MM.1S (cell line): ENCODE data around the gene TAS2R46.

Experiments used
- DNase-seq: peaks from one replicate; pipeline ENCODE4 v3.0.0-alpha.2; 2015
- H2AFZ ChIP-seq: fragments of 300-600 bp; sonication (generic); 2 replicates; pipeline ENCODE4 v1.6.0; 2016; ENCODE audit warnings: antibody characterized with exemption, low read length
- H3F3A ChIP-seq: fragments of 300-600 bp; sonication (generic); 2 replicates; pipeline ENCODE4 v1.6.1; 2016; ENCODE audit warnings: mild to moderate bottlenecking, antibody characterized with exemption, low read length, moderate library complexity, mixed read lengths; ENCODE audit not compliant: insufficient read depth
- H3K27ac ChIP-seq: fragments of 300-600 bp; sonication (generic); 2 replicates; pipeline ENCODE4 v1.5.1; 2016; ENCODE audit warnings: mild to moderate bottlenecking, low read length
- H3K27me3 ChIP-seq: fragments of 300-600 bp; sonication (generic); replicated peaks from 2 replicates; pipeline ENCODE4 v1.6.0; 2016; ENCODE audit warnings: low read length; ENCODE audit not compliant: insufficient read depth
- H3K36me3 ChIP-seq: fragments of 300-600 bp; sonication (generic); replicated peaks from 2 replicates; pipeline ENCODE4 v1.6.1; 2016; ENCODE audit warnings: mild to moderate bottlenecking, low read length, mixed read lengths; ENCODE audit not compliant: insufficient read depth
- H3K4me1 ChIP-seq: fragments of 300-600 bp; sonication (generic); 2 replicates; pipeline ENCODE4 v1.6.1; 2016; ENCODE audit warnings: low read length, mixed read lengths
- H3K4me2 ChIP-seq: fragments of 300-600 bp; sonication (generic); 2 replicates; pipeline ENCODE4 v1.6.0; 2016; ENCODE audit warnings: low read depth, low read length
- H3K4me3 ChIP-seq: fragments of 300-600 bp; sonication (generic); 2 replicates; pipeline ENCODE4 v1.5.1; 2016; ENCODE audit warnings: low read length, mixed read lengths
- H3K79me2 ChIP-seq: fragments of 300-600 bp; sonication (generic); 2 replicates; pipeline ENCODE4 v1.6.1; 2016; ENCODE audit warnings: mixed run types, low read length, mixed read lengths
- H3K9ac ChIP-seq: fragments of 300-600 bp; sonication (generic); 2 replicates; pipeline ENCODE4 v1.6.1; 2016; ENCODE audit warnings: low read length, mixed read lengths
- H3K9me2 ChIP-seq: fragments of 300-600 bp; sonication (generic); replicated peaks from 2 replicates; pipeline ENCODE4 v1.6.1; 2016; ENCODE audit warnings: mild to moderate bottlenecking, low read length, mixed read lengths; ENCODE audit not compliant: insufficient read depth
- H3K9me3 ChIP-seq: fragments of 300-600 bp; sonication (generic); replicated peaks from 2 replicates; pipeline ENCODE4 v1.6.1; 2016; ENCODE audit warnings: mild to moderate bottlenecking, low read length, mixed read lengths; ENCODE audit not compliant: insufficient read depth
- H4K20me1 ChIP-seq: fragments of 300-600 bp; sonication (generic); 2 replicates; pipeline ENCODE4 v1.6.1; 2016; ENCODE audit warnings: mild to moderate bottlenecking, low read length, moderate library complexity, mixed read lengths; ENCODE audit not compliant: insufficient read depth
- CTCF ChIP-seq: fragments of 300-600 bp; sonication (generic); IDR thresholded peaks from 2 replicates; pipeline ENCODE4 v1.5.1; 2016; ENCODE audit warnings: antibody characterized with exemption, low read length, mixed read lengths
- EZH2 ChIP-seq: fragments of 300-600 bp; sonication (generic); optimal IDR thresholded peaks from 2 replicates; pipeline ENCODE3; 2017; ENCODE audit warnings: low read depth, mild to moderate bottlenecking, antibody characterized with exemption, low read length, mixed read lengths
- EZH2phosphoT487 ChIP-seq: fragments of 300-600 bp; sonication (generic); IDR thresholded peaks from 2 replicates; pipeline ENCODE4 v1.6.1; 2018; ENCODE audit warnings: antibody characterized with exemption, low read length

TAS2R46 gene

GRCh38 chr12:11070999-11071398 is 8.9 kb upstream of the TAS2R46 start:
- no peak for DNase-seq
- no peaks in the 10 kb centered on the region for H4K20me1 ChIP-seq
- H3K27me3 ChIP-seq = no peaks in the 10 kb centered on the region
- no peaks in the 10 kb centered on the region for H3F3A ChIP-seq
- no peaks in the 10 kb centered on the region for H3K9me3 ChIP-seq
- H3K9me2 ChIP-seq = no peaks in the 10 kb centered on the region
- no peaks in the 10 kb centered on the region for H3K36me3 ChIP-seq
- H3K4me3 ChIP-seq = no peak overlapping the region
- H3K27ac ChIP-seq = no peak overlapping the region
- no peak overlapping the region for H3K4me2 ChIP-seq
- TF ChIP-seq EZH2phosphoT487 = no peak
- no peak for TF ChIP-seq EZH2
- TF ChIP-seq CTCF = no peak
- H3K79me2 ChIP-seq = no peaks in the 10 kb centered on the region
- H3K4me1 ChIP-seq = peaks cover 3% of the 10 kb centered on the region; the same call in 1 of the 2 replicates
- H2AFZ ChIP-seq = no peak overlapping the region
- no peak overlapping the region for H3K9ac ChIP-seq

DNA sequence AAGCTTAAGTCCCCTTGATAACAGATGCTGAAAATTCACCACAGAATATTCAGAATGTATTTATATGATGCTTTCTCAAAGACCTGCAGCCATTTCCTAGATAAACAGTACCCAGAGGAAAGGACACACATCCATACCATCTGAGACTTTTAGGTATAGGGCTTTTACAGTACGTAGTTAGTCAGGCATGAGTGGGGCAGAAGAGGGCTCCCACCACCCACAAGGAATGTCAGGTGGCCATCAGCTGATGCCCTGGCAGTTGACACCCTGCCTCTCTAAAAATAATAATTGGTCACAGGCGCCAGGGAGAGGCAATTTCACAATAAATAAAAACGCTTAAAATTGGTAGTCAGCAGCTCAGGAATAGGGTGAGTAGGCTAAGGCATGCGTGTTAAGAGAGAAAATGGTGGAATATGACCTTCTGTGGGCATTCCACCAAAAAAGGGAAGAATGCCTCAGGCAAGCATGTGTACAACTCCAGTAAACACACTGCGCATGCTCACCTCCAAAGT is 7.8 kb upstream of the TAS2R46 start:
- no peak for TF ChIP-seq EZH2
- no peak for TF ChIP-seq CTCF
- TF ChIP-seq EZH2phosphoT487 = no peak
- H3K4me2 ChIP-seq = no peak overlapping the region
- no peak overlapping the region for H3K9ac ChIP-seq

GRCh38 chr12:11067514-11067913 is 5.4 kb upstream of the TAS2R46 start:
- H3K4me1 ChIP-seq = no peaks in the 10 kb centered on the region
- no peaks in the 10 kb centered on the region for H3K36me3 ChIP-seq
- no peaks in the 10 kb centered on the region for H4K20me1 ChIP-seq
- no peaks in the 10 kb centered on the region for H3K9me3 ChIP-seq
- TF ChIP-seq EZH2phosphoT487 = no peak
- no peak for TF ChIP-seq EZH2
- H3F3A ChIP-seq = no peaks in the 10 kb centered on the region
- DNase-seq = no peak
- no peaks in the 10 kb centered on the region for H3K9me2 ChIP-seq
- H3K27ac ChIP-seq = no peak overlapping the region
- H3K27me3 ChIP-seq = no peaks in the 10 kb centered on the region
- no peak overlapping the region for H3K4me3 ChIP-seq
- H3K9ac ChIP-seq = no peak overlapping the region
- H3K4me2 ChIP-seq = no peak overlapping the region
- no peaks in the 10 kb centered on the region; the same call in 1 of the 2 replicates for H3K79me2 ChIP-seq
- H2AFZ ChIP-seq = no peak overlapping the region

More for the DNA sequence above, 7.8 kb upstream of the TAS2R46 start:
- no peaks in the 10 kb centered on the region for H4K20me1 ChIP-seq
- no peaks in the 10 kb centered on the region for H3K79me2 ChIP-seq
- H2AFZ ChIP-seq = no peak overlapping the region
- H3K27ac ChIP-seq = no peak overlapping the region
- DNase-seq = no peak
- no peaks in the 10 kb centered on the region for H3K27me3 ChIP-seq
- no peaks in the 10 kb centered on the region for H3K36me3 ChIP-seq
- H3K9me2 ChIP-seq = no peaks in the 10 kb centered on the region
- no peaks in the 10 kb centered on the region for H3K9me3 ChIP-seq
- no peaks in the 10 kb centered on the region for H3F3A ChIP-seq
- H3K4me1 ChIP-seq = no peaks in the 10 kb centered on the region
- no peak overlapping the region for H3K4me3 ChIP-seq

DNA sequence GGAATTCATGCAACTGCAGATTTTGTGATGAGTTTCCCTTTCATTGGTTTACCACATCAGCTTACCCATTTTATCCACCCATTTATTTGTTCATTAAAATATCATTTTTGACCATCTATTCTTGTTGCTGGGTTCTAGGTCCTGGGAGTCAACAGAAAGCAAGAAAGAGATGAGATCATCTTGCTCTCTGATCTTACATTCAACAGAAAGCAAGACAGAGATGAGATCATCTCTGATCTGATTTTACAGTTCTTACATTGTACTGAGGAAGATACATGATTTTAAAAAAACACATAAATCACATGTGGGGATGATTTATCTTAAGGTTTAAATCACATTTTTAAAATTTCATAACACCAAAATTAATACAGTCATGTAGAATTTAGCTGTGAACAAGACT is 2.3 kb downstream of the TAS2R46 start:
- Histone ChIP-seq H3K9me3 (no peaks in the 10 kb centered on the region), H3K4me1 (no peaks in the 10 kb centered on the region), H3K27me3 (no peaks in the 10 kb centered on the region), H3K4me3 (no peak overlapping the region), H3K79me2 (peaks cover 4% of the 10 kb centered on the region), H3K27ac (no peak overlapping the region), H3F3A (no peaks in the 10 kb centered on the region), H3K36me3 (no peaks in the 10 kb centered on the region), H3K9ac (no peak overlapping the region), H4K20me1 (no peaks in the 10 kb centered on the region), H3K4me2 (no peak overlapping the region), H2AFZ (no peak overlapping the region), H3K9me2 (no peaks in the 10 kb centered on the region)
- no peak for DNase-seq
- TF ChIP-seq EZH2 = no peak
- TF ChIP-seq CTCF = no peak
- no peak for TF ChIP-seq EZH2phosphoT487
